PFSK-1 (cell line): ENCODE results near the gene MYCBPAP.

Experiments
- FOXP2 ChIP-seq: optimal IDR thresholded peaks from 2 replicates; pipeline ENCODE3; 2011; ENCODE audit warnings: borderline replicate concordance, control low read depth, inconsistent platforms; ENCODE audit not compliant: insufficient read depth; ENCODE audit errors: extremely low read length, extremely low read depth
- POLR2AphosphoS5 ChIP-seq: IDR thresholded peaks from 2 replicates; pipeline ENCODE4 v1.6.1; 2012; ENCODE audit warnings: low read depth, mild to moderate bottlenecking, control low read depth, low read length, moderate library complexity
- SIN3A ChIP-seq: IDR thresholded peaks from 2 replicates; pipeline ENCODE4 v1.6.1; 2012; ENCODE audit warnings: mild to moderate bottlenecking, low read length, moderate library complexity, borderline replicate concordance; ENCODE audit not compliant: insufficient read depth
- TAF1 ChIP-seq: IDR thresholded peaks from 2 replicates; pipeline ENCODE4 v1.6.1; 2012; ENCODE audit warnings: low read length, control low read depth, borderline replicate concordance; ENCODE audit not compliant: insufficient read depth
- TF ChIP-seq, protein P1 (sequence below), 2 experiments: IDR thresholded peaks; 2 replicates each; pipeline versions ENCODE4 v1.6.1 to v1.8.0; 2011 to 2012; ENCODE audit warnings: low read depth in 2 of 2, low read length in 2 of 2, control low read depth in 1 of 2, inconsistent platforms in 1 of 2, mild to moderate bottlenecking in 1 of 2, moderate library complexity in 1 of 2; ENCODE audit not compliant: insufficient read depth in 1 of 2

Gene MYCBPAP

DNA sequence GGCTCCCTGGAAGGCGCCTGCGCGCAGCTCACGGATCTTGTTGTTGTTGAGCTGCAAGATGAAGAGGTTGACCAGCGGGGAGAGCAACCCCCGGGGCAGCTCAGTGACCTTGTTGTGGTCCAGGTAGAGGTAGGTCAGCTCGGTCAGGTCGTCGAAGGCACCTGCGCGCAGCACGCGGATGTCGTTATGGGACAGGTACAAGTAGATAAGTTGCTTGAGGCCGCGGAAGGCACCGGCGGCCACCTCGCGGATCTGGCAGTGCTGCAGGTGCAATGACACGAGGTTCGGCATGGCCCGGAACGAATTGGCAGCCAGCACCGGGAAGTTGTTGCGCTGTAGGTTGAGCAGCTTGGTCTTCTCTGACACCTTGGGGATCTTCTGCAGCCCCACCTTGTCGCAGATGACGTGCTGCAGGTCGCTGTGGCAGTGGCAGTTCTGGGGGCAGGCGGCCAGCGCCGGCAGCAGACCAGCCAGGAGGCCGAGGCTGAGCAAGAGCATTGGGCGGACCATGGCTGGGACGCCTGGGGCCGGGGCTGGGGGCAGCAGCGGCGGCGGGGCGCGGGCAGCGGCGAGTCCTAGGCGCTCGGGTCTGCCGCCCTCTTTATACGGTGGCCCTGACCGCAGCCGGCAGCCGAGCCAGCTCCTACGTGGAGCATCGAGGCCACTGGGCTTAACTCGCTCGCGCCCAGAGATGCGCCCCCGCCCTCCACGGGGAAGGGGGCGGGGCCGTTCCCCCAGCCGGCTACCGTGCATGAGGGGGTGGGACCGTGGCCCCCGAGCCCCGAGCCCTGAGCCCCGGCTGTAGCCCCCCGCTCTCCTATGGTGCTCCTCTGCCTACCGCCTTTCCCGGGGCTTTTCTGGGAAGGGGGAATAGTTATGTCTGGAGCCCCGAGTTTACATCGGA, 39.7 kb upstream of the MYCBPAP start, which contains the start of gene CHAD:
Gene CHAD (minus strand): TSS at position 577 of the 904 bp plus-strand sequence. CDS start 67 bp downstream, at position 510.
- no peak for TF ChIP-seq FOXP2

DNA sequence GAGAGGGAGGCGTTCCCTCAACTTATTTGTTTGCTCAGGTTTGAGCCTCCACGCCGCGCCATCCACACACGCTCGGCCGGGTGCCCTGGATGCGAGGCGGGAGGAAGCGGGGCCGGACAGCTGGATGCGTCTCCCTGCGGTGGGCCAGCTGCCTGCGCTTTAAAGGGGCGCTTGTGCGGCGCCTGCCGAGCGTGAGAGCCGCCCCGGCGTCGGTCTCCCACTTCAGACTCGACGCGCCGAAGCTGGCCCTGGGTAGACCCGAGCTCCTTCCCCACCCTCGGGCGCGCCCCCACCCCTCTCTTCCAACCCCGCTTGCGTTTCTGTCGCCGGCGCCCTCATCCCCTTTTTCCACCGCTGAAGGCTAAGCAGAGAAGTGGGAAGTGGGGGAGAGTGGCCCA, 39.0 kb upstream of the MYCBPAP start:
- TF ChIP-seq TAF1 (no peak), SIN3A (no peak), FOXP2 (no peak), POLR2AphosphoS5 (no peak)
- TF ChIP-seq, protein P1, sequence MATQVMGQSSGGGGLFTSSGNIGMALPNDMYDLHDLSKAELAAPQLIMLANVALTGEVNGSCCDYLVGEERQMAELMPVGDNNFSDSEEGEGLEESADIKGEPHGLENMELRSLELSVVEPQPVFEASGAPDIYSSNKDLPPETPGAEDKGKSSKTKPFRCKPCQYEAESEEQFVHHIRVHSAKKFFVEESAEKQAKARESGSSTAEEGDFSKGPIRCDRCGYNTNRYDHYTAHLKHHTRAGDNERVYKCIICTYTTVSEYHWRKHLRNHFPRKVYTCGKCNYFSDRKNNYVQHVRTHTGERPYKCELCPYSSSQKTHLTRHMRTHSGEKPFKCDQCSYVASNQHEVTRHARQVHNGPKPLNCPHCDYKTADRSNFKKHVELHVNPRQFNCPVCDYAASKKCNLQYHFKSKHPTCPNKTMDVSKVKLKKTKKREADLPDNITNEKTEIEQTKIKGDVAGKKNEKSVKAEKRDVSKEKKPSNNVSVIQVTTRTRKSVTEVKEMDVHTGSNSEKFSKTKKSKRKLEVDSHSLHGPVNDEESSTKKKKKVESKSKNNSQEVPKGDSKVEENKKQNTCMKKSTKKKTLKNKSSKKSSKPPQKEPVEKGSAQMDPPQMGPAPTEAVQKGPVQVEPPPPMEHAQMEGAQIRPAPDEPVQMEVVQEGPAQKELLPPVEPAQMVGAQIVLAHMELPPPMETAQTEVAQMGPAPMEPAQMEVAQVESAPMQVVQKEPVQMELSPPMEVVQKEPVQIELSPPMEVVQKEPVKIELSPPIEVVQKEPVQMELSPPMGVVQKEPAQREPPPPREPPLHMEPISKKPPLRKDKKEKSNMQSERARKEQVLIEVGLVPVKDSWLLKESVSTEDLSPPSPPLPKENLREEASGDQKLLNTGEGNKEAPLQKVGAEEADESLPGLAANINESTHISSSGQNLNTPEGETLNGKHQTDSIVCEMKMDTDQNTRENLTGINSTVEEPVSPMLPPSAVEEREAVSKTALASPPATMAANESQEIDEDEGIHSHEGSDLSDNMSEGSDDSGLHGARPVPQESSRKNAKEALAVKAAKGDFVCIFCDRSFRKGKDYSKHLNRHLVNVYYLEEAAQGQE (IDR thresholded peaks at IDR 0.05; ENCODE audit: insufficient read depth in 1 of 2, low read depth in 2 of 2, low read length in 2 of 2) = no peak

DNA sequence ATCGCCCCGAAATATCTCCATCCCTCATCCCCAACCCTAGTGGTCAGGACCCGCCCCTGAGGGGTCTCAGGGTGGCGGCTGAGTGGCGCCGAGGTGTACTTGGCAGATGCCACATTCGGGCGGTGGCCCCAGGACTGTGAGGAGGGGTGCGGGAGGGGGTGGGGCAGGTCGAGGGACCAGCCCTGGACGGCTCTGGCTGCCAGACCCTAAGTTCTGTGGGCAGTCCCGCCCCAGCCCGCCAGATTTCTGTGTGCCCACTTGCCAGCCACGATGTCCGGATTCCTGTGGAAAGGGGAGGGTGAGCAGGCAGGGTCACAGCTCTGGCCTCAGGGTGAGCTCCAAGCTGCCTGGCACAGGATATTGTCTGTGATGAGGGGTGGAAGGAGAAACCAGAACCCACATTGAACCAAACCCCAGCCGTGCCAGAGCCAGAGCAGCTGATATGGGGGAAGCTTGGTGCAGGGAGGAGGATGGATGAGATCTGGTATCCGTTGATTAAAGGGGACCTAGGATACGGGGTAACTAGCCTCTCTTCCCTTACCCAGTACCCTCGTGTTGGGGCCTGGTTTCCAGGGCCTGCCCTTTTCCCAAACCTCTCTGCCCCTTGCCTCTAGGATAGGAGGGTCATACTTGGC, 38.5 kb upstream of the MYCBPAP start:
- TF ChIP-seq, protein P1 (IDR thresholded peaks at IDR 0.05; ENCODE audit: insufficient read depth in 1 of 2, low read depth in 2 of 2, low read length in 2 of 2) = no peak
- TF ChIP-seq TAF1 = no peak

DNA sequence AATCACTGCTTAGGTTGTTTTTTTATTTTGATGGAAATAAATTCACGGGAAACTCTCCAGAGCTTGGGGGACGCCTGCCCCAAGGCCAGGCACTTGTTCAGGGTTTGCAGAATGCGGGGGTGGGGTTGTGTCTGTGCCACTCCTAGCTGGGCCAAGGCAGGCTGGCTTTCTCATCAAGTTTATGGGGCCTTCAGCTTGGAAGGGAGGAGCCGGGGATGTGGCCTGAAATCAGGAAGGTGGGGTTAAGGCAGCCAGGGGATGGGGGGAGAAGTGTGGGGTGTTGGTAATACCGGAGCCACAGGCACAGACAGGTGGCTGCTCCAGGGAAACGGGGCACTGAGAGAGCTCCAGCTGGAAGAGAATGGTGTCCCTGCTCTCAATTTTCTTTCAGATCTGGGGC, 37.8 kb upstream of the MYCBPAP start:
- no peak for TF ChIP-seq POLR2AphosphoS5
- TF ChIP-seq SIN3A = no peak
- TF ChIP-seq, protein P1 (IDR thresholded peaks at IDR 0.05; ENCODE audit: insufficient read depth in 1 of 2, low read depth in 2 of 2, low read length in 2 of 2) = no peak
- no peak for TF ChIP-seq FOXP2
- TF ChIP-seq TAF1 = no peak

DNA sequence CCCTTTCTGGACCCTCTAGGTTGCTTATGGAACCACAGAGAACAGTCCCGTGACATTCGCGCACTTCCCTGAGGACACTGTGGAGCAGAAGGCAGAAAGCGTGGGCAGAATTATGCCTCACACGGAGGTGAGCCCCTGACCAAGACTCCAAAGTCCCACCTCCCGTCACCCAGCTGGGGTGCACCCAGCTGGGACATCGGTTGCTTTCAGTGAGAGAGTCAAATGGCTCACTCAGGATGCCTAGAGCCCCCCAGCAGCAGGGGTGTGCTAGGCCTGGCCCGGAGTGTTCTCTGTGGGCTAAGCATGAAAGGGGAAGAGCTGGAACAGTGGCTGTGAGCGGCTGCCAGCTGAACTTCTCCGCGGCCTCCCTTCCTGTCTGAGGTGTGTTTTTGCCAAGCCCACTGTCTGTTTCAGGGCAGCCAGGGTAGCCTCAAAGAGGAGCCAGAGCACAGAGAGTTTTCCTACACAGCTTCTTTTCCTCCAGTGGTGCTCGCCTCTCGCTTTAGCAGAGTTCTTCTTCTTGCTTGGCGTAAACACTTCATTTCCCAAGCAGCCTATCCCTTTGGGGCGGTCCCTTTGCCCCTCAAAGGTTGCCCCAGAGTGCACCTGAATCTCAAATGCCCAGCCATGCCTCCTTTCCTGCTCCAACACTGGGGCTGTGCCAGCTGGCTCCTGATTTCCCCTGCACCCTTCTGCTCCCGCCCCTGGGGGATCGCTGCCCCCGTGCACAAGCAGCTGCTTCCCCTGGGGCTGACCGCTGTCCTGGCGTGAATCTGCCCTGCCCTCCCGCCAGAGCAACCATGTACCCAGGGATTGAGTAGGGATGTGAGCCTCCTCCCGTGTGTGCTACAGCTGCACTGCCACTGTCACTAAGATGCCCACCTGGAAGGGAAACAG, 37.0 kb upstream of the MYCBPAP start:
- TF ChIP-seq SIN3A (no peak), POLR2AphosphoS5 (no peak), FOXP2 (no peak), TAF1 (no peak)
- TF ChIP-seq, protein P1 (IDR thresholded peaks at IDR 0.05; ENCODE audit: insufficient read depth in 1 of 2, low read depth in 2 of 2, low read length in 2 of 2) = no peak
